Fibroblast of mammary gland (primary cell): ENCODE data around the gene RXYLT1.

ENCODE experiments used
- DNase-seq: peaks from one replicate; pipeline ENCODE4 v3.0.0-alpha.2; 2010; ENCODE audit warnings: low read depth
- H3K4me3 ChIP-seq: 2 replicates; pipeline ENCODE4 v1.5.1; 2011; ENCODE audit warnings: low read depth, mild to moderate bottlenecking, low read length, moderate library complexity; ENCODE audit not compliant: control insufficient read depth
- CTCF ChIP-seq: conservative IDR thresholded peaks from 2 replicates; pipeline ENCODE4 v1.5.1; 2011; ENCODE audit warnings: low read depth, low read length, inconsistent platforms; ENCODE audit not compliant: control insufficient read depth, insufficient read depth

RXYLT1 gene

GRCh38 chr12:63753743-63754142, 26.0 kb upstream of the RXYLT1 start:
- no peak overlapping the region for H3K4me3 ChIP-seq
- DNase-seq, result no peak
- peak; percentile 30 for TF ChIP-seq CTCF

- no peak for TF ChIP-seq CTCF
- DNase-seq, result no peak
- no peak overlapping the region for H3K4me3 ChIP-seq
These were observed 15.2 kb upstream of the RXYLT1 start for GRCh38 chr12:63764481-63764880.

GRCh38 chr12:63766498-63766897, 13.2 kb upstream of the RXYLT1 start:
- no peak overlapping the region for H3K4me3 ChIP-seq
- no peak for DNase-seq
- TF ChIP-seq CTCF, result peak; percentile 20

- H3K4me3 ChIP-seq, result no peak overlapping the region
- TF ChIP-seq CTCF, result no peak
- no peak for DNase-seq
These were observed 9.3 kb upstream of the RXYLT1 start for GRCh38 chr12:63770375-63770774.

- no peak for TF ChIP-seq CTCF
- H3K4me3 ChIP-seq, result no peak overlapping the region
- no peak for DNase-seq
These were observed 2.4 kb upstream of the RXYLT1 start for GRCh38 chr12:63777340-63777739.

GRCh38 chr12:63782466-63782865, 2.8 kb downstream of the RXYLT1 start:
- H3K4me3 ChIP-seq, result no peak overlapping the region
- DNase-seq, result no peak
- no peak for TF ChIP-seq CTCF

GRCh38 chr12:63787306-63787705, 7.6 kb downstream of the RXYLT1 start:
- TF ChIP-seq CTCF, result no peak

More at GRCh38 chr12:63787306-63787705, 7.6 kb downstream of the RXYLT1 start:
- no peak overlapping the region for H3K4me3 ChIP-seq
- peak; percentile 66 for DNase-seq
